K562 (cell line): ENCODE results near the gene SPRED2. TPM values are rescaled to one million over a fixed set of nuclear protein-coding genes. Genes with fewer than 3 reads are reported as not detected.

ENCODE experiments used
- ATAC-seq: fragments of 200-7000 bp; cut with Tn5 transposase; 3 replicates; pipeline ENCODE4 v1.9.1; 2020; ENCODE audit warnings: moderate library complexity
- BruUV-seq: library from RNA; stranded (reverse); fragments of 400-500 nt; replicated peaks from 2 replicates; lab custom pipeline; 2021; lab: Mats Ljungman, UMichigan
- CTCF ChIA-PET: fragments of 300-600 bp; formaldehyde crosslinking; extraction: SDS; loops from one replicate; lab custom pipeline; 2021; ENCODE audit warnings: low intra/inter-chr PET ratio; lab: Yijun Ruan, JAX
- POLR2A ChIA-PET: fragments of 300-600, 350-650 bp; sonication (Branson Sonifier 250); formaldehyde crosslinking; extraction: SDS; loops from one replicate; lab custom pipeline; 2021; ENCODE audit warnings: antibody characterized with exemption, inconsistent platforms; lab: Yijun Ruan, JAX
- DNase-seq, 4 experiments: peaks; one replicate each; pipeline versions ENCODE4 v3.0.0 to v3.0.0-alpha.2; 2011 to 2018; ENCODE audit warnings: low spot score in 3 of 4, mixed read lengths in 3 of 4; ENCODE audit errors: extremely low read depth in 1 of 4
- FAIRE-seq: peaks from 2 replicates; lab custom pipeline; 2011; peaks lifted over from hg19 to GRCh38; lab: Jason Lieb, UNC
- H2AFZ ChIP-seq: 2 replicates; pipeline ENCODE4 v1.6.0; 2011; ENCODE audit warnings: low read depth, low read length, control low read depth, inconsistent platforms
- H3K27ac ChIP-seq: fragments of 200-600 bp; 3 replicates; pipeline ENCODE4 v1.8.0; 2011; ENCODE audit warnings: low read depth, mild to moderate bottlenecking, control low read depth, inconsistent platforms, low read length, moderate library complexity, mixed read lengths; ENCODE audit errors: extremely low read depth
- H3K27me3 ChIP-seq, 2 experiments: fragments of 300-600 bp in 1 of 2; 2 replicates in 1 of 2; 3 replicates in 1 of 2; pipeline versions ENCODE4 v1.6.0 to v1.8.0; 2011; ENCODE audit warnings: inconsistent platforms in 2 of 2, low read length in 2 of 2, mild to moderate bottlenecking in 1 of 2, mixed read lengths in 1 of 2, moderate library complexity in 1 of 2; ENCODE audit not compliant: control insufficient read depth in 2 of 2, insufficient read depth in 2 of 2
- H3K36me3 ChIP-seq: fragments of 300-600 bp; 3 replicates; pipeline ENCODE4 v1.8.0; 2011; ENCODE audit warnings: mild to moderate bottlenecking, low read length, inconsistent platforms; ENCODE audit not compliant: control insufficient read depth, insufficient read depth
- H3K4me1 ChIP-seq, 2 experiments: fragments of 200-600 bp in 1 of 2; replicated peaks in 1 of 2; 2 replicates in 1 of 2; 3 replicates in 1 of 2; pipeline versions ENCODE4 v1.5.1 to v1.8.0; 2011; ENCODE audit warnings: inconsistent platforms in 2 of 2, low read length in 2 of 2, mild to moderate bottlenecking in 1 of 2, mixed read lengths in 1 of 2, moderate library complexity in 1 of 2; ENCODE audit not compliant: control insufficient read depth in 2 of 2, insufficient read depth in 2 of 2
- H3K4me2 ChIP-seq: 2 replicates; pipeline ENCODE4 v1.6.1; 2011; ENCODE audit warnings: low read length, control low read depth, inconsistent platforms, mixed read lengths; ENCODE audit not compliant: insufficient read depth
- H3K4me3 ChIP-seq: fragments of 200-600 bp; sonication (generic), shearing (Covaris generic); 2 replicates; pipeline ENCODE4 v1.5.1; 2016; ENCODE audit warnings: control low read depth, inconsistent platforms
- H3K79me2 ChIP-seq: fragments of 200-600 bp; 3 replicates; pipeline ENCODE4 v1.8.0; 2011; ENCODE audit warnings: low read length, inconsistent platforms; ENCODE audit not compliant: control insufficient read depth, insufficient read depth
- H3K9ac ChIP-seq, 2 experiments: 2 replicates each; pipeline versions ENCODE4 v1.6.0 to v1.6.1; 2011; ENCODE audit warnings: low read depth in 2 of 2, low read length in 2 of 2, control low read depth in 1 of 2, inconsistent platforms in 1 of 2, mild to moderate bottlenecking in 1 of 2, mixed read lengths in 1 of 2; ENCODE audit not compliant: insufficient read depth in 1 of 2
- H3K9me1 ChIP-seq: one replicate; pipeline ENCODE4 v1.6.0; 2011; ENCODE audit warnings: inconsistent platforms, mild to moderate bottlenecking, low read length, moderate library complexity; ENCODE audit not compliant: control insufficient read depth, insufficient read depth
- H3K9me3 ChIP-seq: replicated peaks from 2 replicates; pipeline ENCODE4 v1.5.1; 2011; ENCODE audit warnings: low read depth, low read length, inconsistent platforms; ENCODE audit not compliant: control insufficient read depth, insufficient read depth
- H4K20me1 ChIP-seq: replicated peaks from 2 replicates; pipeline ENCODE4 v1.6.1; 2011; ENCODE audit warnings: low read length, inconsistent platforms, mixed read lengths; ENCODE audit not compliant: control insufficient read depth, insufficient read depth
- ATF2 ChIP-seq: sonication (generic); formaldehyde crosslinking; IDR thresholded peaks from 2 replicates; pipeline ENCODE4 v1.8.1; 2022; ENCODE audit warnings: missing genetic modification reagents
- ATF7 ChIP-seq: fragments of 450-650 bp; IDR thresholded peaks from 2 replicates; pipeline ENCODE4 v1.7.1; 2014; ENCODE audit warnings: mild to moderate bottlenecking, moderate library complexity
- CCNT2 ChIP-seq: IDR thresholded peaks from 2 replicates; pipeline ENCODE4 v1.6.1; 2011; ENCODE audit warnings: borderline replicate concordance, low read depth, mild to moderate bottlenecking, moderate library complexity, mixed read lengths, low read length; ENCODE audit not compliant: insufficient read length; ENCODE audit errors: extremely low read depth
- FOXK1 ChIP-seq: sonication (generic); formaldehyde crosslinking; IDR thresholded peaks from 2 replicates; pipeline ENCODE4 v1.8.0; 2022; ENCODE audit warnings: missing genetic modification reagents, mild to moderate bottlenecking, borderline replicate concordance
- GABPA ChIP-seq: fragments of 200-800 bp; sonication (Bioruptor generic); conservative IDR thresholded peaks from 2 replicates; pipeline ENCODE4 v1.6.1; 2016; ENCODE audit warnings: low read depth, missing genetic modification characterization, missing compliant biosample characterization
- GABPB2 ChIP-seq: fragments of 250-450 bp; sonication (Bioruptor Pico); conservative IDR thresholded peaks from 2 replicates; pipeline ENCODE4 v1.5.1; 2021; ENCODE audit warnings: mild to moderate bottlenecking
- PHTF2 ChIP-seq: fragments of 250-450 bp; sonication (Bioruptor Pico); IDR thresholded peaks from 2 replicates; pipeline ENCODE4 v1.5.0; 2021; ENCODE audit warnings: mild to moderate bottlenecking
- SMAD1 ChIP-seq: fragments of 150-350 bp; IDR thresholded peaks from 2 replicates; pipeline ENCODE4 v1.6.1; 2014; ENCODE audit warnings: low read length, low read depth; ENCODE audit not compliant: partially characterized antibody
- TBP ChIP-seq: optimal IDR thresholded peaks from 2 replicates; pipeline ENCODE3; 2011; ENCODE audit warnings: low read depth, low read length, improper control_type of control experiment
- ZBTB7A ChIP-seq: IDR thresholded peaks from 2 replicates; pipeline ENCODE4 v1.6.1; 2011; ENCODE audit warnings: low read depth, mild to moderate bottlenecking, low read length, moderate library complexity, borderline replicate concordance; ENCODE audit not compliant: control insufficient read depth
- ZNF384 ChIP-seq: IDR thresholded peaks from 2 replicates; pipeline ENCODE4 v1.6.1; 2012; ENCODE audit warnings: low read depth, low read length, improper control_type of control experiment
- ZNF586 ChIP-seq: fragments of 450-650 bp; formaldehyde crosslinking; conservative IDR thresholded peaks from 2 replicates; pipeline ENCODE4 v1.4.0; 2020; ENCODE audit warnings: mild to moderate bottlenecking, moderate library complexity
- ZNF655 ChIP-seq: fragments of 250-450 bp; sonication (Bioruptor Pico); IDR thresholded peaks from 2 replicates; pipeline ENCODE4 v1.5.0; 2021
- ZNF766 ChIP-seq: fragments of 200-800 bp; sonication (Bioruptor generic); conservative IDR thresholded peaks from 2 replicates; pipeline ENCODE4 v1.6.1; 2016; ENCODE audit warnings: missing genetic modification characterization, missing compliant biosample characterization
- ZNF77 ChIP-seq: fragments of 250-450 bp; sonication (Bioruptor Pico); IDR thresholded peaks from 2 replicates; pipeline ENCODE4 v1.5.0; 2020
- WGBS: fragments of 100-300 bp; shearing (Covaris generic); methylation state at CpG from one replicate; pipeline ENCODE4 v1.1.6; 2016; ENCODE audit warnings: low coverage, mixed read lengths; ENCODE audit not compliant: insufficient coverage; ENCODE audit errors: missing lambda C conversion rate; 5-methylcytosine and 5-hydroxymethylcytosine counted together
- in situ Hi-C: fragments of 300-500 bp; cut with MboI; formaldehyde crosslinking; loops from 4 replicates; pipeline ENCODE4 v1.15.0; 2018; ENCODE audit warnings: inconsistent platforms, mixed read lengths
- intact Hi-C: fragments of 100-400 bp; cut with micrococcal nuclease; formaldehyde crosslinking; loops from 2 replicates; pipeline ENCODE4 v1.14.2; 2022
- polyA plus RNA-seq, 8 experiments: library from polyadenylated mRNA; depleted of rRNA in 4 of 8; stranded (reverse) in 5 of 8; unstranded in 3 of 8; fragments of >200 nt; fragmentation: Nextera tagmentation in 2 of 8; fragmentation: Illumina TruSeq in 1 of 8; extraction: Ambion mirVana in 2 of 8; extraction: Trizol in 1 of 8; gene quantifications; 2 replicates each; pipeline versions ENCODE4 v1.2.1 to v1.2.3, GENCODE V29; 2011 to 2014; ENCODE audit warnings: inconsistent platforms in 1 of 8, missing spikeins in 1 of 8
- total RNA-seq, 7 experiments: library from RNA; depleted of rRNA in 6 of 7; stranded (reverse); fragments of >200 nt in 6 of 7; fragmentation: Illumina TruSeq in 2 of 7; extraction: Trizol in 2 of 7; gene quantifications; 2 replicates each; pipeline versions ENCODE4 v1.2.1 to v1.2.3, GENCODE V29; 2011 to 2021; ENCODE audit warnings: low replicate concordance in 1 of 7
- TF ChIP-seq, protein P1 (sequence below), 3 experiments: IDR thresholded peaks in 2 of 3; conservative IDR thresholded peaks in 1 of 3; 2 replicates each; pipeline ENCODE4 v1.5.1; 2011 to 2012; ENCODE audit warnings: low read length in 3 of 3, mild to moderate bottlenecking in 3 of 3, control low read depth in 2 of 3, improper control_type of control experiment in 1 of 3, inconsistent platforms in 1 of 3, low read depth in 1 of 3, mixed read lengths in 1 of 3, moderate library complexity in 1 of 3; ENCODE audit not compliant: insufficient read depth in 2 of 3

The SPRED2 gene
- total and polyA plus RNA-seq, 9 of the 15 experiments (the other 6 are each of a cell fraction or from before 2014, with no cell fraction given), result 4.6 to 50.8 (median 14.1) TPM

GRCh38 chr2:65351234-65351947 is 81.0 kb downstream of the SPRED2 start (continued):
- TF ChIP-seq ATF7 (0 out of 2 replicates have a peak, but pooled peaks have one; percentile 14), ATF2 (no peak), TBP (no peak), ZNF586 (CRISPR knock-in tag) (no peak), SMAD1 (no peak), CCNT2 (peak; percentile 20), ZBTB7A (no peak), ZNF77 (CRISPR knock-in tag) (no peak)

- ATAC-seq (peak; percentile 83), DNase-seq (peak; percentile 50 to 52 (median 51)), FAIRE-seq (peak; percentile 87)
- Histone ChIP-seq H4K20me1 (peaks cover 31% of the 10 kb centered on the region), H3K9me1 (peaks cover 5% of the 10 kb centered on the region), H3K9ac (peak overlapping the region; percentile 33 to 41; a peak in 3 of 4 replicates), H2AFZ (peak overlapping the region; percentile 20; the same call in 1 of the 2 replicates), H3K4me1 (peaks cover 21 to 33% of the 10 kb centered on the region in 2 experiments), H3K4me3 (no peak overlapping the region), H3K27me3 (no peaks in the 10 kb centered on the region), H3K27ac (peak overlapping the region; percentile 66), H3K36me3 (peaks cover 2% of the 10 kb centered on the region; the same call in 1 of the 3 replicates), H3K9me3 (no peaks in the 10 kb centered on the region), H3K4me2 (peak overlapping the region; percentile 61), H3K79me2 (peaks cover 98% of the 10 kb centered on the region)
- intact Hi-C loops (no loop called here), in situ Hi-C loops (no loop called here)
- CTCF ChIA-PET, result interaction anchor here (0.6 to 1.6 kb wide), 2 partner anchors 86 to 100 kb away, joined by 3 read pairs; no protein-coding TSS in a partner anchor
- no TSS peak for BruUV-seq
- POLR2A ChIA-PET, result interaction anchor here (0.6 to 1.9 kb wide), 7 partner anchors 9 to 587 kb away, joined by 3 to 7 read pairs (median 4); no protein-coding TSS in a partner anchor
- WGBS, result 19% methylated on average over 6 of the region's 6 CpGs
- TF ChIP-seq GABPB2 (CRISPR knock-in tag) (no peak), PHTF2 (CRISPR knock-in tag) (no peak), ZNF384 (no peak), GABPA (tag) (no peak; the same call in 1 of the 2 replicates), FOXK1 (CRISPR knock-in tag) (no peak), ZNF655 (CRISPR knock-in tag) (no peak), ZNF766 (CRISPR knock-in tag) (peak; percentile 100)
- TF ChIP-seq, protein P1, sequence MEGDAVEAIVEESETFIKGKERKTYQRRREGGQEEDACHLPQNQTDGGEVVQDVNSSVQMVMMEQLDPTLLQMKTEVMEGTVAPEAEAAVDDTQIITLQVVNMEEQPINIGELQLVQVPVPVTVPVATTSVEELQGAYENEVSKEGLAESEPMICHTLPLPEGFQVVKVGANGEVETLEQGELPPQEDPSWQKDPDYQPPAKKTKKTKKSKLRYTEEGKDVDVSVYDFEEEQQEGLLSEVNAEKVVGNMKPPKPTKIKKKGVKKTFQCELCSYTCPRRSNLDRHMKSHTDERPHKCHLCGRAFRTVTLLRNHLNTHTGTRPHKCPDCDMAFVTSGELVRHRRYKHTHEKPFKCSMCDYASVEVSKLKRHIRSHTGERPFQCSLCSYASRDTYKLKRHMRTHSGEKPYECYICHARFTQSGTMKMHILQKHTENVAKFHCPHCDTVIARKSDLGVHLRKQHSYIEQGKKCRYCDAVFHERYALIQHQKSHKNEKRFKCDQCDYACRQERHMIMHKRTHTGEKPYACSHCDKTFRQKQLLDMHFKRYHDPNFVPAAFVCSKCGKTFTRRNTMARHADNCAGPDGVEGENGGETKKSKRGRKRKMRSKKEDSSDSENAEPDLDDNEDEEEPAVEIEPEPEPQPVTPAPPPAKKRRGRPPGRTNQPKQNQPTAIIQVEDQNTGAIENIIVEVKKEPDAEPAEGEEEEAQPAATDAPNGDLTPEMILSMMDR (IDR thresholded peaks at IDR 0.05 in 2 of 3, conservative IDR thresholded peaks at IDR 0.05 in 1 of 3; ENCODE audit: insufficient read depth in 2 of 3, low read depth in 1 of 3, low read length in 3 of 3), result peak; percentile 19 to 46 (median 46)
Measured at GRCh38 chr2:65350651-65351056, 81.7 kb downstream of the SPRED2 start.
